BJ (cell line): ENCODE data around the gene ASB5. TPM values are rescaled to one million over a fixed set of nuclear protein-coding genes. Genes with fewer than 3 reads are reported as not detected.
A peak's percentile ranks its signal among the peaks of the same experiment; 100 is the strongest.

Source experiments
- CTCF ChIA-PET: fragments of 350-600 bp; formaldehyde crosslinking; extraction: SDS; loops from one replicate; lab custom pipeline; 2021; ENCODE audit warnings: antibody characterized with exemption, inconsistent platforms; lab: Yijun Ruan, JAX
- POLR2A ChIA-PET: fragments of 300-600 bp; sonication (Branson Sonifier 250); formaldehyde crosslinking; extraction: SDS; loops from one replicate; lab custom pipeline; 2021; ENCODE audit warnings: antibody characterized with exemption; lab: Charles Lee
- DNase-seq: peaks from one replicate; pipeline ENCODE4 v3.0.0-alpha.2; 2011; ENCODE audit warnings: low read depth
- H3K27me3 ChIP-seq: 2 replicates; pipeline ENCODE4 v1.6.0; 2011; ENCODE audit warnings: low read length; ENCODE audit not compliant: control insufficient read depth, insufficient read depth
- H3K36me3 ChIP-seq: 2 replicates; pipeline ENCODE4 v1.5.1; 2011; ENCODE audit warnings: low read length; ENCODE audit not compliant: control insufficient read depth, insufficient read depth
- H3K4me3 ChIP-seq: 2 replicates; pipeline ENCODE4 v1.5.1; 2011; ENCODE audit warnings: low read depth, mild to moderate bottlenecking, control low read depth, low read length
- polyA plus RNA-seq: library from polyadenylated mRNA; depleted of rRNA; stranded (reverse); fragments of >200 nt; gene quantifications from 2 replicates; pipeline ENCODE4 v1.2.3, GENCODE V29; 2011
- TF ChIP-seq, protein P1 (sequence below): IDR thresholded peaks from 2 replicates; pipeline ENCODE4 v1.5.1; 2011; ENCODE audit warnings: low read depth, mild to moderate bottlenecking, control low read depth, inconsistent platforms, low read length, moderate library complexity; ENCODE audit not compliant: insufficient read depth

The ASB5 gene
- polyA plus RNA-seq, 1 experiment: 63.8 TPM

DNA sequence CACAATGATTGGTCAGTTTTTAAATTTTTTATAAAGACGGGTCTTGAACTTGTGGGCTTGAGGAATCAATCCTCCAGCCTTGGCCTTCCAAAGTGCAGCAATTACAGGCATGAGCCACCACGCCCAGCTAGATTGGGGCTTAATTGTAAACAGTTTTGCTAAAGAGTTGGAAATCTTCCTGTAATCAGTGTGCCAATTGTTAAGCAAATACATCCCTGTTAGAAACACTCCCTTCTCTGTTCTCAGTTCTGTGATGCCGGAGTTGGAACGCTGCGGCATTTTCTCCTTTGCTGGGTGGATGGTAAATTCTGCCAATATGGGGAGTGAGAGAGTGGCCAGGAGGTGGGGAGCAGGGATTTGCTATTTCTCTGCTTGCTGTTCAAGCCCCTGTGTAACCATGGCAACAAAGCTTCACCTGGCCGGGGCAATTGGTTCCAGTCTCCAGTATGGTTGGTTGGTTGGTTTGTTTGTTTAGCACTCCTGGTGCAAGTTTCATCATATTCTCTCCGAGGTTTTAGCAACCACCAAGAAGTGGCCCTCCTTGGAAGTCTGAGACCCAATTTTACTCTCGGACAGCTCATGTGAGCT is 70.6 kb downstream of the ASB5 start:
- DNase-seq: no peak
- H3K36me3 ChIP-seq: no peaks in the 10 kb centered on the region
- TF ChIP-seq, protein P1, sequence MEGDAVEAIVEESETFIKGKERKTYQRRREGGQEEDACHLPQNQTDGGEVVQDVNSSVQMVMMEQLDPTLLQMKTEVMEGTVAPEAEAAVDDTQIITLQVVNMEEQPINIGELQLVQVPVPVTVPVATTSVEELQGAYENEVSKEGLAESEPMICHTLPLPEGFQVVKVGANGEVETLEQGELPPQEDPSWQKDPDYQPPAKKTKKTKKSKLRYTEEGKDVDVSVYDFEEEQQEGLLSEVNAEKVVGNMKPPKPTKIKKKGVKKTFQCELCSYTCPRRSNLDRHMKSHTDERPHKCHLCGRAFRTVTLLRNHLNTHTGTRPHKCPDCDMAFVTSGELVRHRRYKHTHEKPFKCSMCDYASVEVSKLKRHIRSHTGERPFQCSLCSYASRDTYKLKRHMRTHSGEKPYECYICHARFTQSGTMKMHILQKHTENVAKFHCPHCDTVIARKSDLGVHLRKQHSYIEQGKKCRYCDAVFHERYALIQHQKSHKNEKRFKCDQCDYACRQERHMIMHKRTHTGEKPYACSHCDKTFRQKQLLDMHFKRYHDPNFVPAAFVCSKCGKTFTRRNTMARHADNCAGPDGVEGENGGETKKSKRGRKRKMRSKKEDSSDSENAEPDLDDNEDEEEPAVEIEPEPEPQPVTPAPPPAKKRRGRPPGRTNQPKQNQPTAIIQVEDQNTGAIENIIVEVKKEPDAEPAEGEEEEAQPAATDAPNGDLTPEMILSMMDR: no peak
- no peak overlapping the region for H3K4me3 ChIP-seq
- no peaks in the 10 kb centered on the region for H3K27me3 ChIP-seq
- ChIA-PET CTCF (interaction anchor here (0.6 kb wide), 1 partner anchor 1083 kb away, joined by 3 read pairs; no protein-coding TSS in a partner anchor), POLR2A (no interaction called here)

DNA sequence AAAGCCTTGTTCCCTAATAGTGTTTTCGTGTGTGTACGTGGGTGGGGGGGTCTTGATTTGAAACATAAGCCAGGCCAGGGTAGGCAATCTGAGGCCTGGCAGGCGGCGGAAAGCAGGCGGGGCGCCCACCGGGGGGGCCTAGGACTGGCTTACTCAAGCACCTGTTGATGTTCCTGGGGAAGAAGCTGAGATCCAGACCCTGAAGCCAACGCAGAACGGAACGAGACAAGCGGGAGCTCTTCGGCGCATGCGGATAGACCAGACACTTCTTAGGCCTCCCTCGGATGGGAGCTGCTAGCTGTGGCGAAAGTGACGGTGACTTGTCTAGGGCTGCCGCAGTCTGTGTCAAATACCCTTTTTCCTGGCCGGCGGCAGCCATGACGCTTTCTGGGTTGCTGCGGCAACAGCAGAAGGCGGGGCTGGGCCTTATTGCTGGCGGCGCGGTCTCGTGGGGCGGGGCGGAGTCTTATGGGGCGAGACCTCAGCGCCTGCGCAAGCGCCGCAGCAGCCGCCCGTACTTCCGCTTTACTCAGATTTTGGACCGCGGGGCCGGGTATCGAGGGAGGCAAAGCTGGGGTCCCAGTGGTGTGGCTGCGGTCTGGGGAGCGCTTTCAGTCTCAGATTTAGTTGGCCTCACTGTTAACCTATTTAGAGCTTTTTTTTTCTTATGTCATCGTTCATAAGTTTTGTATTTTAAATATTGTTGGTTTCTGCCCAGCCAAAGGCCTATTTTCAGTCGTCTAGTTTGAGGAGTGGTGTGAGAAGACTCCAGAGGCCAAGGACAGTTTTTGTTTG is 73.6 kb downstream of the ASB5 start, which contains the start of gene SPATA4:
SPATA4 (minus strand) TSS at position 402 of the 795 bp plus-strand sequence; CDS start at position 379, 23 bp downstream.
- no peaks in the 10 kb centered on the region for H3K27me3 ChIP-seq
- peak within 1 kb of the TSS; percentile 57 for H3K4me3 ChIP-seq
- POLR2A ChIA-PET: no interaction called here
- CTCF ChIA-PET: interaction anchor here (2.1 kb wide), 1 partner anchor 81 kb away, joined by 5 read pairs; no protein-coding TSS in a partner anchor
- DNase-seq: peak; percentile 61
- TF ChIP-seq, protein P1: no peak
- no peaks in the 10 kb centered on the region for H3K36me3 ChIP-seq

DNA sequence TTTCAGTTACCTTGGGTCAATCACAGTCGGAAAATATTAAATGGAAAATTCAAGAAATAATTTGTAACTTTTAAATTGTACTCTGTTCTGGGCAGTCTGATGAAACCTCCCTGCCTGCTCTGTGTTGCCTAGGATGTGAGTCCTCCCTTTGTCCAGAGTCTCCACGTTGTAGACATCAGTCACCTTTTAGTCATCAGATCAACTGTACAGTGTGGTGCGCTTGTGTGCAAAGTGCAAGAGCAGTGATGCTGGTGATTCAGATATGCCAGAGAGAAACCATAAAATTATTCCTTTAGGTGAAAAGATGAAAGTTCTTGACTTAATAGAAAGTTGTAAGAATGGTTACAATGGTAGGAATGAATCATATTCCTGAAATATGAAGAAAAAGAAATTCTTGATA is 75.1 kb downstream of the ASB5 start:
- ChIA-PET CTCF (no interaction called here), POLR2A (no interaction called here)
- Histone ChIP-seq H3K36me3 (no peaks in the 10 kb centered on the region), H3K27me3 (no peaks in the 10 kb centered on the region), H3K4me3 (no peak overlapping the region)
- DNase-seq: peak; percentile 41
- TF ChIP-seq, protein P1: no peak

DNA sequence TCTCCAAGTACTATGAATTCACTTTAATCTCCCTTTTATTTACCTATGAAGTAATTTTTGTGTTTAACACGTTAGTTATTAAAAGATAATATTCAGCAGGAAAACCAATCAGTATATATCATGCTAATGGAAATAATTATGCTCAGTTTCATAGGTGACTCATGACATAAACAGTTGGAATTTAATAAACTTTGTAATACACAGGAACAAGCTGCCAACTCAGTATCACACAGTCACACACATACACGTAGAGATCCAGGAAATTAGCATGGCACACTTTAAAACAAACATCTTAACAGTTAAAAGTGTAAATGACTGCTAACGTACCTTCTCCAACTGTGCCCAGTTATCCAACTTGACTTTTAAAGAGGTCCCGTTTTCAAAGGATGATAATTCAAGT is 75.9 kb downstream of the ASB5 start:
- Histone ChIP-seq H3K27me3 (no peaks in the 10 kb centered on the region), H3K4me3 (no peak overlapping the region), H3K36me3 (no peaks in the 10 kb centered on the region)
- POLR2A ChIA-PET: no interaction called here
- no peak for DNase-seq
- CTCF ChIA-PET: no interaction called here
- TF ChIP-seq, protein P1: no peak

DNA sequence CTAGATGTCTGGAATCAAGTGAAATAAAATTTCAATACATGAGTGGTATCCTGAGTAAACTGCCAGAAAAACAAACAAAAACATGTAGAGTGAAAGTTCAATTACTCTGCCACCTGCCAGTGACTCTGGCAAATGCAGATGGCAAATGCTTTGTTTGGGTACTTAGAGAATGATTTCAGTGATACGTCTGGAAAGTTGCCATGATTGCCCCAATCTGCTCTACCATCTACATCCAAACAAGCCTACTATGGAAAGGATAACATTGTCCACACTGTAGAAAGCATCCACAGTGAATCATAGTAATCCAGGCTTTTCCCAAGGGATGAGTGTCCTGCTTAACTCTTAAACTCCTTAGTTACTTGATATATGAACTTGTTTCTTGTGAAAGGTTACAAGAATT is 77.0 kb downstream of the ASB5 start:
- DNase-seq: no peak
- ChIA-PET CTCF (no interaction called here), POLR2A (no interaction called here)
- Histone ChIP-seq H3K27me3 (no peaks in the 10 kb centered on the region), H3K4me3 (no peak overlapping the region), H3K36me3 (no peaks in the 10 kb centered on the region)
- TF ChIP-seq, protein P1: no peak
